K562 (cell line): Measurements from ENCODE around the gene DACT3. TPM values are rescaled to one million over a fixed set of nuclear protein-coding genes. Genes with fewer than 3 reads are reported as not detected.

Source experiments
- DNMT1 ChIP-seq: fragments of 450-650 bp; IDR thresholded peaks from 2 replicates; pipeline ENCODE4 v1.6.1; 2016; ENCODE audit warnings: antibody characterized with exemption, mild to moderate bottlenecking
- DPF2 ChIP-seq: fragments of 450-650 bp; IDR thresholded peaks from 2 replicates; pipeline ENCODE4 v1.6.1; 2016
- L3MBTL2 ChIP-seq: fragments of 450-650 bp; IDR thresholded peaks from 2 replicates; pipeline ENCODE4 v1.6.1; 2016; ENCODE audit warnings: mild to moderate bottlenecking, moderate library complexity
- NBN ChIP-seq: fragments of 450-650 bp; IDR thresholded peaks from 2 replicates; pipeline ENCODE4 v1.6.1; 2016; ENCODE audit warnings: low read depth, mild to moderate bottlenecking
- RBBP5 ChIP-seq: fragments of 200-600 bp; sonication (generic); IDR thresholded peaks from 2 replicates; pipeline ENCODE4 v1.6.1; 2012; ENCODE audit warnings: borderline replicate concordance, mild to moderate bottlenecking, low read length, control low read depth, inconsistent platforms; ENCODE audit not compliant: insufficient read depth, poor library complexity, severe bottlenecking
- polyA plus RNA-seq, 8 experiments: library from polyadenylated mRNA; depleted of rRNA in 4 of 8; stranded (reverse) in 5 of 8; unstranded in 3 of 8; fragments of >200 nt; fragmentation: Nextera tagmentation in 2 of 8; fragmentation: Illumina TruSeq in 1 of 8; extraction: Ambion mirVana in 2 of 8; extraction: Trizol in 1 of 8; gene quantifications; 2 replicates each; pipeline versions ENCODE4 v1.2.1 to v1.2.3, GENCODE V29; 2011 to 2014; ENCODE audit warnings: inconsistent platforms in 1 of 8, missing spikeins in 1 of 8
- total RNA-seq, 7 experiments: library from RNA; depleted of rRNA in 6 of 7; stranded (reverse); fragments of >200 nt in 6 of 7; fragmentation: Illumina TruSeq in 2 of 7; extraction: Trizol in 2 of 7; gene quantifications; 2 replicates each; pipeline versions ENCODE4 v1.2.1 to v1.2.3, GENCODE V29; 2011 to 2021; ENCODE audit warnings: low replicate concordance in 1 of 7
- TF ChIP-seq, protein P1 (sequence below): sonication (generic); IDR thresholded peaks from 2 replicates; pipeline ENCODE4 v1.6.1; 2016
- TF ChIP-seq, protein P2 (sequence below): fragments of 250-450 bp; sonication (Bioruptor Pico); IDR thresholded peaks from 2 replicates; pipeline ENCODE4 v1.4.0; 2020; ENCODE audit warnings: mild to moderate bottlenecking, moderate library complexity, borderline replicate concordance
- TF ChIP-seq, protein P3 (sequence below): fragments of 450-650 bp; IDR thresholded peaks from 2 replicates; pipeline ENCODE4 v1.6.1; 2016; ENCODE audit warnings: borderline replicate concordance
- TF ChIP-seq, protein P4 (sequence below): sonication (generic); formaldehyde crosslinking; IDR thresholded peaks from 2 replicates; pipeline ENCODE4 v1.8.0; 2022; ENCODE audit warnings: mild to moderate bottlenecking, low read depth, missing genetic modification reagents

The DACT3 gene
- total and polyA plus RNA-seq, 9 of the 15 experiments (the other 6 are each of a cell fraction or from before 2014, with no cell fraction given) = 0.67 to 6.5 (median 3.5) TPM

DNA sequence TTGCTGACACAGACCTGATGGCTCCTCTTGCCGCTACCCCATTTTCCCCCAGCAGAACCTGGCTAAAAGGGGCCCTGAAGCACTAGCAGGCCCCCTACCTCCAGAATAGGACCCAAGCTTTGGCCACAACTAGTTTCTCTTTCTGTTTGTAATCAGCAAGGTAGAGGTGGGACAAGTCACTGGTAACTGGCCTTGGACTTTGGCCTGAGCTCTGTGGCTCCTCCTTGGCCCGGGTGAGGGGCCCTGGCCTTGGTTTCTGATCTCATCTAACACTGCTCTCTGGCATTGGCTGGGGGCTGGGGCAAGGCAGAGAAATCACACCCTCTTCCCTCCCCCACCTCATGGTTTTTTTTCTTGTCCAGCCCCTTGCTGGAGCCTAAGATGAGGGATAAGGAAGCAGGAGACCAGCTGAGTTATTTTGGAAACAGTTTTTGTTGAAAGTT lies 57.8 kb downstream of the DACT3 start (continued):
- TF ChIP-seq, protein P1, sequence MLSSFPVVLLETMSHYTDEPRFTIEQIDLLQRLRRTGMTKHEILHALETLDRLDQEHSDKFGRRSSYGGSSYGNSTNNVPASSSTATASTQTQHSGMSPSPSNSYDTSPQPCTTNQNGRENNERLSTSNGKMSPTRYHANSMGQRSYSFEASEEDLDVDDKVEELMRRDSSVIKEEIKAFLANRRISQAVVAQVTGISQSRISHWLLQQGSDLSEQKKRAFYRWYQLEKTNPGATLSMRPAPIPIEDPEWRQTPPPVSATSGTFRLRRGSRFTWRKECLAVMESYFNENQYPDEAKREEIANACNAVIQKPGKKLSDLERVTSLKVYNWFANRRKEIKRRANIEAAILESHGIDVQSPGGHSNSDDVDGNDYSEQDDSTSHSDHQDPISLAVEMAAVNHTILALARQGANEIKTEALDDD = peak; percentile 41; the same call in 1 of the 2 replicates
- TF ChIP-seq, protein P2, sequence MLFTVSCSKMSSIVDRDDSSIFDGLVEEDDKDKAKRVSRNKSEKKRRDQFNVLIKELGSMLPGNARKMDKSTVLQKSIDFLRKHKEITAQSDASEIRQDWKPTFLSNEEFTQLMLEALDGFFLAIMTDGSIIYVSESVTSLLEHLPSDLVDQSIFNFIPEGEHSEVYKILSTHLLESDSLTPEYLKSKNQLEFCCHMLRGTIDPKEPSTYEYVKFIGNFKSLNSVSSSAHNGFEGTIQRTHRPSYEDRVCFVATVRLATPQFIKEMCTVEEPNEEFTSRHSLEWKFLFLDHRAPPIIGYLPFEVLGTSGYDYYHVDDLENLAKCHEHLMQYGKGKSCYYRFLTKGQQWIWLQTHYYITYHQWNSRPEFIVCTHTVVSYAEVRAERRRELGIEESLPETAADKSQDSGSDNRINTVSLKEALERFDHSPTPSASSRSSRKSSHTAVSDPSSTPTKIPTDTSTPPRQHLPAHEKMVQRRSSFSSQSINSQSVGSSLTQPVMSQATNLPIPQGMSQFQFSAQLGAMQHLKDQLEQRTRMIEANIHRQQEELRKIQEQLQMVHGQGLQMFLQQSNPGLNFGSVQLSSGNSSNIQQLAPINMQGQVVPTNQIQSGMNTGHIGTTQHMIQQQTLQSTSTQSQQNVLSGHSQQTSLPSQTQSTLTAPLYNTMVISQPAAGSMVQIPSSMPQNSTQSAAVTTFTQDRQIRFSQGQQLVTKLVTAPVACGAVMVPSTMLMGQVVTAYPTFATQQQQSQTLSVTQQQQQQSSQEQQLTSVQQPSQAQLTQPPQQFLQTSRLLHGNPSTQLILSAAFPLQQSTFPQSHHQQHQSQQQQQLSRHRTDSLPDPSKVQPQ = no peak
- TF ChIP-seq DNMT1 (no peak), DPF2 (0 out of 2 replicates have a peak, but pooled peaks have one; percentile 23), L3MBTL2 (no peak), RBBP5 (peak; percentile 7), NBN (no peak)
- TF ChIP-seq, protein P3, sequence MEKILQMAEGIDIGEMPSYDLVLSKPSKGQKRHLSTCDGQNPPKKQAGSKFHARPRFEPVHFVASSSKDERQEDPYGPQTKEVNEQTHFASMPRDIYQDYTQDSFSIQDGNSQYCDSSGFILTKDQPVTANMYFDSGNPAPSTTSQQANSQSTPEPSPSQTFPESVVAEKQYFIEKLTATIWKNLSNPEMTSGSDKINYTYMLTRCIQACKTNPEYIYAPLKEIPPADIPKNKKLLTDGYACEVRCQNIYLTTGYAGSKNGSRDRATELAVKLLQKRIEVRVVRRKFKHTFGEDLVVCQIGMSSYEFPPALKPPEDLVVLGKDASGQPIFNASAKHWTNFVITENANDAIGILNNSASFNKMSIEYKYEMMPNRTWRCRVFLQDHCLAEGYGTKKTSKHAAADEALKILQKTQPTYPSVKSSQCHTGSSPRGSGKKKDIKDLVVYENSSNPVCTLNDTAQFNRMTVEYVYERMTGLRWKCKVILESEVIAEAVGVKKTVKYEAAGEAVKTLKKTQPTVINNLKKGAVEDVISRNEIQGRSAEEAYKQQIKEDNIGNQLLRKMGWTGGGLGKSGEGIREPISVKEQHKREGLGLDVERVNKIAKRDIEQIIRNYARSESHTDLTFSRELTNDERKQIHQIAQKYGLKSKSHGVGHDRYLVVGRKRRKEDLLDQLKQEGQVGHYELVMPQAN = no peak
- TF ChIP-seq, protein P4, sequence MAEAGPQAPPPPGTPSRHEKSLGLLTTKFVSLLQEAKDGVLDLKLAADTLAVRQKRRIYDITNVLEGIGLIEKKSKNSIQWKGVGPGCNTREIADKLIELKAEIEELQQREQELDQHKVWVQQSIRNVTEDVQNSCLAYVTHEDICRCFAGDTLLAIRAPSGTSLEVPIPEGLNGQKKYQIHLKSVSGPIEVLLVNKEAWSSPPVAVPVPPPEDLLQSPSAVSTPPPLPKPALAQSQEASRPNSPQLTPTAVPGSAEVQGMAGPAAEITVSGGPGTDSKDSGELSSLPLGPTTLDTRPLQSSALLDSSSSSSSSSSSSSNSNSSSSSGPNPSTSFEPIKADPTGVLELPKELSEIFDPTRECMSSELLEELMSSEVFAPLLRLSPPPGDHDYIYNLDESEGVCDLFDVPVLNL (CRISPR knock-in tag) = no peak
